GM12864 (cell line): Measurements from ENCODE around the gene CST7.

Source experiments
- DNase-seq: peaks from one replicate; pipeline ENCODE4 v3.0.0-alpha.2; 2011; ENCODE audit warnings: low read depth
- H3K4me3 ChIP-seq: 2 replicates; pipeline ENCODE4 v1.5.1; 2011; ENCODE audit warnings: mild to moderate bottlenecking, low read depth, low read length, control low read depth
- TF ChIP-seq, protein P1 (sequence below): IDR thresholded peaks from 2 replicates; pipeline ENCODE4 v1.5.1; 2011; ENCODE audit warnings: low read depth, mild to moderate bottlenecking, moderate library complexity, low read length, control low read depth, inconsistent platforms; ENCODE audit errors: missing control alignments

The CST7 gene

DNA sequence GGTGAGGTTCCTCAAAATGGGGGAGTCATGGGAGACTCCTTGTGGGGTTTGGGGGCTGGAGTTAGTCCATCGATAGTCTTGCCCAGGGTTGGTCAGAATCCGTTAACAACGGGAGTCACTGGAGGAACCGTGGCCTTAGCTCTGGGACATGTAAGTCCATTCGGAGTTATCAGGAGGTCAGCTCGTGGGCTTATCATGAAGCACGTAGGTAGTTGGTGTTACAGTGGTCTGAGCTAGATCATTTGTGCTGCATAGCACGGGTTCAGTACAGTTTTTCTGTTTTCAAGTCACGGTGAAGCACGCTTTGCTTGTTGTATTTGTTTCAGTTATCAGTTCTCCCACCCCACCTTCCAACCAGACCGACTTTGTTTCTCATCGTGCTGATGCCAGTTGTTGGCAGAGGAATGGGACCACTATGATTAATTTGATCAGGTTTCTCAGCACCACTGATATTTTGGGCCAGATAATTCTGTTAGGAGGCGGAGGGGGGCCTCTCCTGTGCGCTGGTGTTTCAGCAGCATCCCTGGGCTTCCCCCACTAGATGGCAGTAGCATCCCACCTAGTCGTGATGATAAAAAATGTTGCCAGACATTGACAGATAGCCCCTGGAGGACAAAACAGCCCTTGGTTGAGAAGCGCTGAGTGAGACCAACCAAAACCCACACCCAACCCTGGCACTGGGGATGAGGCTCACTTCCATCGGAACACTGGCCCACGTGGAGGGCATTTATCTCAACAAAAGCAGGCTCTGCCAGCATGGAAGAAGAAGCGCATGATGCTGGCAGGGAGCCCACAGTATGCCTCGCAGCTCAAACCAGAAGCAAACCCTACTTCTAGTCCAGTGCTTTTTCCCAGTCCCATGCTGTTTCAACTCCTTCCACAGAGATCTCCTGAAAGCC is 45.6 kb downstream of the CST7 start:
- peak; percentile 41 for DNase-seq
- TF ChIP-seq, protein P1, sequence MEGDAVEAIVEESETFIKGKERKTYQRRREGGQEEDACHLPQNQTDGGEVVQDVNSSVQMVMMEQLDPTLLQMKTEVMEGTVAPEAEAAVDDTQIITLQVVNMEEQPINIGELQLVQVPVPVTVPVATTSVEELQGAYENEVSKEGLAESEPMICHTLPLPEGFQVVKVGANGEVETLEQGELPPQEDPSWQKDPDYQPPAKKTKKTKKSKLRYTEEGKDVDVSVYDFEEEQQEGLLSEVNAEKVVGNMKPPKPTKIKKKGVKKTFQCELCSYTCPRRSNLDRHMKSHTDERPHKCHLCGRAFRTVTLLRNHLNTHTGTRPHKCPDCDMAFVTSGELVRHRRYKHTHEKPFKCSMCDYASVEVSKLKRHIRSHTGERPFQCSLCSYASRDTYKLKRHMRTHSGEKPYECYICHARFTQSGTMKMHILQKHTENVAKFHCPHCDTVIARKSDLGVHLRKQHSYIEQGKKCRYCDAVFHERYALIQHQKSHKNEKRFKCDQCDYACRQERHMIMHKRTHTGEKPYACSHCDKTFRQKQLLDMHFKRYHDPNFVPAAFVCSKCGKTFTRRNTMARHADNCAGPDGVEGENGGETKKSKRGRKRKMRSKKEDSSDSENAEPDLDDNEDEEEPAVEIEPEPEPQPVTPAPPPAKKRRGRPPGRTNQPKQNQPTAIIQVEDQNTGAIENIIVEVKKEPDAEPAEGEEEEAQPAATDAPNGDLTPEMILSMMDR: peak; percentile 91
- no peak overlapping the region for H3K4me3 ChIP-seq

DNA sequence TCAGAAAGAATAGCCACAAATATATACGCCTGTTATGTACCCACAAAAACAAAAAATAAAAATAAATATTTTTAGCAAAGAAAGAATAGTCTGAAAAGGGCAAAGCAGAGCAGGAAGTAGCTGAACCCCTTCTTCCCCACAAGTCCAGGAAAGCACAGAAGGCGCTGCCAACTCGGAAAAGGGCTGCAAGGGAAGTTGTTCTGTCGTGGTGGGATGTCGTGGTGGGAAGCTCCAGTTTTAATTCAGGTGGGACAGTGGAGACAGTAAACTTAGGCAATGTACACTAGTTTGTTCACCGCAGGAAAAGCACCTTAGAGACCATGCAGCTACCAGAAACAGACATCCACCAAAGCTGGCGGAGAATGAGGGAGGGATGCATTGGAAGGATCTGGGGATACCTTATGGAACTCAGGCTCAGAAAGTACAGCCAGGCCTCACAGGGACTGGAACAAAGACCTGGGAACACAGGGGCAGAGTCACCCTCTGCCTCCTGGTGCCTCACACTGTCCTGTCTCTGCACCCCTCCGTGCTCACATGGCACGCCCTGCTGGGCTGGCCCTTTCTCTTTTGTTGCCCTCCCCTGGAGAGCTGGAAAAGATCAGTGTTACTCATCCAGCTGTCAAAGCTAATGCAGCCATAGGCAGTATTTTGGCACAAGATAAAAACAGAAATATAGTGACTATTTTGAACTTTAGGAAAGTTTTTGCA is 46.8 kb downstream of the CST7 start:
- H3K4me3 ChIP-seq: no peak overlapping the region
- no peak for DNase-seq
- TF ChIP-seq, protein P1: no peak

DNA sequence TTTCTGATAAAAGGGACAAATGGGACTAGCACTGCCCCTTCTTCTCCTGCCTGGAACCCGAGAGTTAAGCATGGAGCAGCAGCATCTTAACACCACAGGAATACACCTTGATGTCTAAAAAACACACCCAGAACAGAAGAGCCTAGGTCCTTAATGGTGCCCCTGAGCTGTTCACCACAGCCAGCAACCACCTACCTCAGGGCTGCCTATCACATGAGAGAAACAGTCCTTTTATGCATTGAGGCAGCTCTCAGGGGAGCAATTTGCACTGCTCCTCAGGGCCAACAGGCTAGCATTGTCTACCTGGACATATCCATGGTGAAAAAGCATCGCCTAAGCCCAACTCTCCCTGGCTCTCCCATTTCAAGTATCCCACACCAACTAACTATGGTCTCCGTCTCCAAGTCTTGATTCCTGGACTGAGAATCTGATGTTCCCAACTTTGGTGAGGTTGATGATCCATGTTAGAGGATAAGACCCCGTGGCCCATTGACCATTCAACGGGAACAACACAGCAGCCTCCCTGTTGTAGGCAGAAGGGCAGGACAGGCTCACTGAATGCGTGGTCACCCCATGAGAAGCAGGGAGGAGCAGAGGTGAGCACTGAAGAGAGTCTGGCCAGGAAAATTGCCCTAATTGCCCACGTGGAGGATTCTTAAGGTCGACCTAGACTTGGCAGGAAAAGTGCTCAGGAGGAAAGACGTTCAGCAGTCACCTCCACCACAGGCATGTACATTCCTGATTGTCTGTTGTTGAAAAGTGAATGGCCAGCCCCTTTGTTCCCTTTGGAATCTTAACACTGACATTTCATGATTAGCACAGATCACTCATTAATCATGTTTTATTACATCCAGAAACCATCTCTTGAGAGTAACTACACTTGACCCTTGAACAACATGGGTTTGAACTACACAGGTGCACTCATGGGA is 47.6 kb downstream of the CST7 start:
- H3K4me3 ChIP-seq: no peak overlapping the region
- DNase-seq: no peak
- TF ChIP-seq, protein P1: no peak

DNA sequence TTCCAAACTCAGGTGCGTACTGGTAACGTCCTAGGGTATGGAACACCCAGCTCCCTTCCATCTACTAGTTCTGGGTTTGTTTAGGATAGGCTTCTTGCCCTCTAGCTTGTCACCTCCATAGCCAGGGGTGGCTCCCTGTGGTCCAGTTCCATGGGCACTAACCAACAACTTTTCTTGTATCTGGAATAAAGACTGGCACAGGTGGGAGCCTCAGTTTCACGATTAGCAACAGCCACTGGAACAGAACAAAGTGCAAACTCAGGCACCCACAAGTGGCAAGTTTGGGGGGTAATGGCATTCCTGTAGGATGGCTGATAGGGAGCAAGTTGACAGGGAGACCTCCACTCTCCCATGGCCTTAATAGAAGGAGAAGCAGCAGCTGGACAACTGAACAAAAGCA is 49.1 kb downstream of the CST7 start:
- TF ChIP-seq, protein P1: no peak
- no peak for DNase-seq

DNA sequence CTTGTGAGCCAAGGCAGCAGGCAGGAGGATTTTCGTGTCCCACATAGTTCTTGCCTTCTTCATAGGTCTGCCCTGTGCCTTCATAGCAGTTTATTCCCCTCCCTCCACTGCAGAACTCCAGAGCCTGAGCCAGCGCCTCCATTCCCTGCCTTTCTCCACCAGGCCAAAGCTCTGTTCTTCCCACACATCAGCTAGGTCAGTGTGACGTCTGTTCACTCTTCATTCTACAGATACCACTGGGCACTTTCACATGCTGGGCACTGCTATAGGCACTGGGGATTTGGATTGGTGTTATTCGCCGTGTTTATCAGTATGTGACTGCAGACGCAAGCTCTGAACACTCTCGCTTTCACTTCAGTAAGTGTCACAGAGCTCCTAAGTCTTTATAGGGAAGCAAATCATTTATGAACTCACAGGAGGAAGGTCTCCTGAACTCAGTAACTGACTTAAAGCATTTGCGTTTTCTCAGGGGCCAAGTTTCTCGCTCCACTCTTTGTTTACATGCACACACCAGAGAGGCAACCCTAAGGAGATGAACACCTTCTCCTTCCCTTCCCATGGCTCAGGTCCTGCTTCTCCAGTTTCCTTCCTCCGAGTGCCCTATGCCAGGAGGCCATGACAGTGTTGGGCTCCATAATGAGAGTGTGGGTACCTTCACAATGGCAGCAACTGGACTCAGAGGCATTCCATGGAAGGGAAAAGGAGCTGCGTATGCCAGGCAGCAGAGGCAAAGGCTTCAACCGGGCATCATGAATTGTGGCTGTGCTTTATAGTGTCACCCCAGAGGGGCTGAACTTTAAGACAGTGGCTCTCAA is 49.8 kb downstream of the CST7 start:
- TF ChIP-seq, protein P1: no peak
- no peak for DNase-seq
- H3K4me3 ChIP-seq: no peak overlapping the region

More for the DNA sequence above, 49.1 kb downstream of the CST7 start:
- no peak overlapping the region for H3K4me3 ChIP-seq

DNA sequence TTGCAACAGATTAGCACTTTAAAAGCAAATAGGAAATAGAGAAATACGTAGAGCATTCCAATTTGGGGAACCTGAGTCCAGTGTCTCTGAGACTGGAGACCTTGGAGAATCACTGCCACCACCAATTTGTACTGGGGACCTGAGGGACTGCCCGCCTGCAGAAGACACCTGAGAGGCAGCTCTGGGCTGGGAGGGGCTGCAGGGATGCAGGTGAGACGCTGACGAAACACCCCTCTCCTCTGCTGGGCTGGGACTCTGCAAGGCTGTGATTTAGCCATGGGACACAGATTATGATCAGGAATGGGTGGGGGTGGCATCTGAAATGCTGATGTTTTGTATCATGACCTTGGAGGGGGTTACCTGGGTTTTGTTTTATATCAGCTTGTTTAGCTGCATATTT is 50.5 kb downstream of the CST7 start:
- TF ChIP-seq, protein P1: no peak
- DNase-seq: no peak
- H3K4me3 ChIP-seq: no peak overlapping the region
